ENCODE results near the gene MYH11. TPM values are rescaled to one million over a fixed set of nuclear protein-coding genes. Genes with fewer than 3 reads are reported as not detected.
"Not testable (repeated sequence)": the region's sequence is repeated elsewhere in the genome, so short reads cannot be mapped to it uniquely, and the experiment has no call there.

MYH11 gene
- total RNA-seq, 2 donors from 2014 or later = 64.7 to 75.8 TPM

GRCh38 chr16:15672127-15672513, 184.7 kb downstream of the MYH11 start:
- ATAC-seq; DNase-seq; intact Hi-C loops (cut with DNase I): not testable (repeated sequence)

DNA sequence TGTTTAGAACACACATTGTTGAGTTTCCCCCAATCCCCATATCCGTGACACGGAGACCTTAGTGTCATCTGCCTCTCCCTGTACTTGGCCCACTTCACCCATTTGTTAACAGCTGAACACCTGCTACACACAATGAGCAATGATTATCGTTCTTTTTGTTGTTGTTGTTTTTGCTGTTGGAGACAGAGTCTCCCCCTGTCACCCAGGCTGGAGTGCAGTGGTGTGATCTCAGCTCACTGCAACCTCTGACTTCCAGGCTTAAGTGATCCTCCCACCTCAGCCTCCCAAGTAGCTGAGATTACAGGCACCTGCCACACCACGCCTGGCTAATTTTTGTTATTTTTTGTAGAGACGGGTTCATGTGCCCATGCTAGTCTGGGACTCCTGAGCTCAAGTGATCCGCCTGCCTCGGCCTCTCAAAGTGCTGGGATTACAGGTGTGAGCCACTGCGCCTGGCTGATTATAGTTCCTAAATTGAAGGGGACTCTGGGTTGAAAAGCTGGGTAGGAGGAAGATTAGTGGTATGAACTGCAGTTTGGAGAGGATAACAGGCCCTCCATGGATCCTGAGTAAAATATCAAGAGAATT, 185.2 kb downstream of the MYH11 start:
- intact Hi-C loops (cut with DNase I) = no loop called here
- DNase-seq (no peak), ATAC-seq (no peak)

DNA sequence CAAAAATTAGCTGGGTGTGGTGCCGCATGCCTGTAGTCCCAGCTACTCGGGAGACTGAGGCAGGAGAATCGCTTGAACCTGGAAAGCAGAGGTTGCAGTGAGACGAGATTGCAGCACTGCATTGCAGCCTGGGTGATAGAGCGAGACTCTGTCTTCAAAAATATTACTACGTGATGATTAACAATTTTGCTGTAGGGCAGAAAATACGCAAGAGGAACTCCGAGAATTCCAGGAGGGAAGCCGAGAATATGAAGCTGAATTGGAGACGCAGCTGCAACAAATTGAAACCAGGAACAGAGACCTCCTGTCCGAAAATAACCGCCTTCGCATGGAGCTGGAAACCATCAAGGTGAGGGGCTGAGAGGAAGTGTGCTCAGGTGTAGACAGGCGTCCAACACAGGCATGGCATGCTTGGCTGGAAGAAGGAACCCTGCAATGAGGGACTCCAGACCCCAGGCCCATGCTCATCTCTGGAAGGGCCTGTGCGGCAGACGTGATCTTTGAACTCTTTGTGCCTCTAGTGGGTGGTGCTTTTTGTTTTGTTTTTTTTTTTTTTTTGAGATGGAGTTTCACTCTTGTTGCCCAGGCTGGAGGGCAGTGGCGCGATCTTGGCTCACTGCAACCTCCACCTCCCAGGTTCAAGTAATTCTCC, 189.6 kb downstream of the MYH11 start:
- intact Hi-C loops (cut with DNase I) = no loop called here
- ATAC-seq (no peak), DNase-seq (no peak)

DNA sequence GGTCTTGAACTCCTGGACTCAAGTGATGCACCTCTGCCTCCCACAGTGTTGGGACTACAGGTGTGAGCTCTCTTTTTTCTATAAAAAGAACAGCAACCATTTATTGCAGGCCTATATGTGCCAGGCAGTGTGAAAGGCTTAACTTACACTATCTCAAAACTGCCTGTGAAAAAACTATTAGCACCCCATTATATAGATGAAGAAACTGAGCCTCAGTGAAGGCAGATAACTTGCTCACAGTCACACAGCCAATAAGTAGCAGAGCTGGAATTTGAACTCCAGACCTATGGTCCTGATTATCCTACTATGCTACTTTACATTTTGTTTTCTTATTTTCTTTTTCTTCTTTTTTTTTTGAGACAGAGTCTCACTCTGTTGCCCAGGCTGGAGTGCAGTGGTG, 191.7 kb downstream of the MYH11 start:
- intact Hi-C loops (cut with DNase I) = no loop called here
- DNase-seq (no peak), ATAC-seq (no peak)

DNA sequence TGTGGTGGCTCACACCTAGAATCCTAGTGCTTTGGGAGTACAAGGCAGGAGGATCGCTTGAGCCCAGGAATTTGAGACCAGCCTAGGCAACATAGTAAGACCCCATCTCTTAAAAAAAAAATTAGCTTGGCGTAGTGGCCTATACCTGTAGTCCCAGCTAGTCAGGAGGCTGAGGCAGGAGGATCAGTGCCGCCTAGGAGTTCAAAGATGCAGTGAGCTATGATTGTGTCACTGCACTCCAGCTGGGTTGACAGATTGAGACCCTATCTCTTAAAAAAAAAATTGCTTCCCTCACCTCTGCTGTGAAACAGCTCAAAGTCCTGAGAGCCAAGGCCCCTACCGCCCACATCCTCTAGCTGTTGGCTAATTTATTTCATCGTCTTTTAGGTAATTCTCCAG, 196.6 kb downstream of the MYH11 start:
- intact Hi-C loops (cut with DNase I) = no loop called here
- ATAC-seq (no peak), DNase-seq (no peak)

DNA sequence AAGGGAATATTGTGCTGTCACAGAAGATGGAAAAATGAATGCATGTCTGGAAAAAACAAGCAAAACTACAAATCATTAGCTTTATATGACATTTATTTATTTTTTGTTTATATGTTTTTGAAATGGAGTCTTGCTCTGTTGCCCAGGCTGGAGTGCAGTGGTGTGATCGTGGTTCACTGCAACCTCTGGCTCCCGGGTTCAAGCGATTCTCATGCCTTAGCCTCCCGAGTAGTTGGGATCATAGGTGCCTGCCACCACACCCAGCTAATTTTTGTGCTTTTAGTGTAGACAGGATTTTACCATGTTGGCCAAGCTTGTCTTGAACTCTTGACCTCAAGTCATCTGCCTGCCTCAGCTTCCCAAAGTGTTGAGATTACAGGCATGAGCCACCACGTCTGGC, 198.3 kb downstream of the MYH11 start:
- ATAC-seq (no peak), DNase-seq (no peak)
- intact Hi-C loops (cut with DNase I) = no loop called here

- no peak for DNase-seq
- no peak for ATAC-seq
- intact Hi-C loops (cut with DNase I) = no loop called here
These were observed 198.7 kb downstream of the MYH11 start for GRCh38 chr16:15658149-15658548.

GRCh38 chr16:15655561-15655960, 201.3 kb downstream of the MYH11 start:
- intact Hi-C loops (cut with DNase I); ATAC-seq; DNase-seq: not testable (repeated sequence)

- no peak for DNase-seq
- ATAC-seq = no peak
- intact Hi-C loops (cut with DNase I) = no loop called here
These were observed 202.2 kb downstream of the MYH11 start for GRCh38 chr16:15654591-15654990.

- DNase-seq (no peak), ATAC-seq (no peak)
- intact Hi-C loops (cut with DNase I) = no loop called here
These were observed 203.6 kb downstream of the MYH11 start for GRCh38 chr16:15653227-15653626.

Other genes with a start within 250 kb of the MYH11 start
- gene MARF1, start 213.9 kb downstream of the MYH11 start, total RNA-seq = 10 to 100 TPM; 39.5 to 50.9 TPM
- gene NDE1, start 206.8 kb downstream of the MYH11 start, total RNA-seq = 10 to 100 TPM; 17.8 to 19.8 TPM
- gene CEP20, start 31.6 kb upstream of the MYH11 start, total RNA-seq = 10 to 100 TPM; 20.3 to 23.1 TPM
- gene ABCC1, start 92.6 kb upstream of the MYH11 start, total RNA-seq = 10 to 100 TPM; 16.2 to 20.9 TPM

All from left cardiac atrium (tissue), 4 donors.